Neural progenitor cell (in vitro differentiated cells): Measurements from ENCODE around the gene MCCC2.

ENCODE experiments used
- CTCF ChIP-seq: fragments of 200-600 bp; sonication (generic); IDR thresholded peaks from 2 replicates; pipeline ENCODE4 v1.5.1; 2017; ENCODE audit warnings: antibody characterized with exemption, mild to moderate bottlenecking
- EZH2 ChIP-seq: fragments of 200-600 bp; sonication (generic); IDR thresholded peaks from 2 replicates; pipeline ENCODE4 v1.6.1; 2017; ENCODE audit warnings: antibody characterized with exemption, mild to moderate bottlenecking, moderate library complexity

- TF ChIP-seq CTCF (no peak), EZH2 (no peak)
Measured at GRCh38 chr5:71621268-71621667, 34.1 kb downstream of the MCCC2 start.
